HS-5 (cell line): ENCODE measurements around the gene SPRED2.

Experiments
- DNase-seq: peaks from one replicate; pipeline ENCODE4 v3.0.0-alpha.2; 2012; ENCODE audit warnings: low read depth

Gene SPRED2, protein sequence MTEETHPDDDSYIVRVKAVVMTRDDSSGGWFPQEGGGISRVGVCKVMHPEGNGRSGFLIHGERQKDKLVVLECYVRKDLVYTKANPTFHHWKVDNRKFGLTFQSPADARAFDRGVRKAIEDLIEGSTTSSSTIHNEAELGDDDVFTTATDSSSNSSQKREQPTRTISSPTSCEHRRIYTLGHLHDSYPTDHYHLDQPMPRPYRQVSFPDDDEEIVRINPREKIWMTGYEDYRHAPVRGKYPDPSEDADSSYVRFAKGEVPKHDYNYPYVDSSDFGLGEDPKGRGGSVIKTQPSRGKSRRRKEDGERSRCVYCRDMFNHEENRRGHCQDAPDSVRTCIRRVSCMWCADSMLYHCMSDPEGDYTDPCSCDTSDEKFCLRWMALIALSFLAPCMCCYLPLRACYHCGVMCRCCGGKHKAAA

GRCh38 chr2:65432227-65433190, at the start of gene SPRED2:
SPRED2 (minus strand) TSS chr2:65432599; CDS start chr2:65431987, 612 bp downstream.
- peak; percentile 85 for DNase-seq

GRCh38 chr2:65481961-65482360, 49.6 kb upstream of the SPRED2 start:
- no peak for DNase-seq

DNA sequence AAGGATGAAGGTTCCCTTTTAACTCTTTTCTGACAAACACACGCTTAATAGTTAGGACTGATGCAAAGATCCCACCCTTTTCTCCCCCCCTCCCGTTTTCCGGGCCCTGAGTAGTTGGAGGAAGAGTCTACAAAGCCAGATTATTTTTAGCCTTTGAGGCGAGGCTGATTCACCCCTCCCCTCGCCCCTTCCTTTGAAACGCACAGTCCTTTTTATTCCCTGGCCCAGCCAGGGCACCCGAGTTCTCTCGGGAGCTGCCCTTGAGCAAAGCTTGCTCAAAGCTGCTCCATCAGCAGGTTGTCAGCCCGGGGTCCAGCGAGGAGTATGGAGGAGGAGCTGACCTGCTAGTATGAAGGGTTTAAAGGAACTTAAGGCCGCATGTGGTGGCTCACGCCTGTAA, 47.1 kb upstream of the SPRED2 start:
- no peak for DNase-seq

DNA sequence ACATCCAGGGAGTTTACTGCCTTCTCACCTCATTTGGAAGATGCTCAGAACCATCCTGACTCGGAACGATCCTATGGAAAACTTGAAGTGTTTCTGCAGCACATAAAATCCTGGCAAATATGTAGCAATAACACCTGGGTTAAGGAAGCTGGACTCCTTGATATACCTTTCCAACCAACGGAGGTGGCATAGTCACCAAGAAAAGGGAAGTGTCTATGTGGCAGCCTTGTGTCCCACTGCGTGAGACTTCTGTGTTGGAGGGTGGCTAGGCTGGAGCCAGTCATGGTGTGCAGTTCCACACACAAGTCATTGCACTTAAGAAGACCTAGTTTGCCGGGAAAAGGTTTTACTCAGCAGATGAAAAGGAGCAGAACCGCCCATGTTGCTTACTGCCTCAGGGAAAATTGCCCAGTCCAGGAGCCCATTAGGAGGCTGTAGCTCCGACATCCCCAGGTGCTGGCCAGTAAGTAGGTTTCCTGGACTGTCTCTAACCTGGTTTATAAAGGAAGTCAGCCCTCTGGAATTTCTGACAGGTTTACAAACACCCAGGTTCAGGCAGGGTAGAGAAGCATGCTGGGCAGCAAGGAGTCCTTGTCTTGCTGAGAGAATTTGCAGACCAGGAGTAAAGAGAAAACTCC, 46.2 kb upstream of the SPRED2 start:
- DNase-seq = no peak

DNA sequence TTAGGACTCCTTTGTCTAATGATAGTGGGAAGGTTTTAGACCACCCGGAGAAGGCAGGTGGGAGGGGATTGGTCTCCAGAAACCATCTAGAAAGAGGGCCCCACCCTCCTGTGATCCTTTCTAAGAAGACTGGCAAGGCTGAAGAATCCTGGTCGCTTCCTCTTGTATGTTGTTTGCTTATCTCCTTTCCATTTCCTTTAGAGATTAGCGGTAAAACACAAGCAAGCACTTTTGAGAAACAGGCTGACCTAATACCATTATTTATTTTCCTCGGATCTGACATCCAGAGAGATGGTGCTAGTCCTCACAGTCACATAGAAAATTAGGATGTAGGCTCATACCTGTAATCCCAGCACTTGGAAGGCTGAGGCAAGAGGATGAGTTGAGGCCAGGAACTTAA, 45.2 kb upstream of the SPRED2 start:
- no peak for DNase-seq

DNA sequence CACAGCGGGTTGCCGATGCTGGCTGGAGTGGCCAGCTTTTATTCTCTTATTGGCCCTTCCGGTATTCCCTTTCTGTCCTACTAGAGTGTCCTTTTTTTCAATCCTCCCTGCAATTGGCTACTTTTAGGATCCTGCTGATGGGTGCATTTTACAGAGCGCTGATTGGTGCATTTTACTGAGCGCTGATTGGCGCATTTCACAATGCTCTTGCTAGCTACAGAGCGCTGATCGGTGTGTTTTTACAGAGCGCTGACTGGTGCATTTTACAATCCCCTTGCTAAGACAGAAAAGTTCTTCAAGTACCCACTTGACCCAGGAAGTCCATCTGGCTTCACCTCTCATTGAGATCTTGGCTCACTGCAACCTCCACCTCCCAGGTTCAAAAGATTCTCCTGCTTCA, 44.4 kb upstream of the SPRED2 start:
- DNase-seq = no peak

DNA sequence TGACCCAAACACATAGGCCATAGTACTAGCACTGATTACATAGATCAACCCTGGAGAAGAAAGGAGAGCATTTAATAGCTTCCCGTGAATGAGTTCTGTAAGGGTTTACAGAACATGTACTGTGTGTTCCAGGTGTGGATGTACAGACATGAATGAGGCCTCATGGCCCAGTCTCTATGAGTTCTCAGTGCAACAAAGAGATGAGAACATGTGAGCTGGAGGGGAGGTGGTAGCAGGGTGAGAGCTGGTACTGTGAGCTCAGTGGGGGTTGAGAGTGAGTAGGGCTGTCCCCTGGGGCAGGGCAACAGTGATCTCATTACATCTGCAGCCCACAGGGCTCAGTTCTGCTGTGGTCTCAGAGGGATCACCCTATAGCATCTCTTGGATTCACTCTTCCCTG, 42.6 kb upstream of the SPRED2 start:
- no peak for DNase-seq

DNA sequence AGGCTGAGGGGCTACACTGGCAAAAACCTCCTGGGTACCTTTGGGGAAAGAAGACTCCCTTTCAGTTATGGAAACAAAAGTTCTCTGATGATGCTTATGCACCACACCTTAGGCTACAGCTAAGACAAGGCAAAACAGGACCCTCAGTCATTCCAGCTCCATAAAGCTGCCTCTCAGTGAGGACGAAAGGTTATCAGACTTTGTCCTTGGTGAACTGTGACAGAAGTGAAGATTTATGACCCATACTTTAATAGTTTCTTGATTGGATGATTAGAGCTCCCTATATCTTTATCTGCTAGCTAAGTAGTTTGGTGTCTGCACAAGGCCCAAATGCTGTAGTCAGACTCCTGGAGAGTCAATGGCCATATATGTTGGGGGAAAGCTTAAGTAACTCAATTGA, 40.6 kb upstream of the SPRED2 start:
- DNase-seq = no peak

DNA sequence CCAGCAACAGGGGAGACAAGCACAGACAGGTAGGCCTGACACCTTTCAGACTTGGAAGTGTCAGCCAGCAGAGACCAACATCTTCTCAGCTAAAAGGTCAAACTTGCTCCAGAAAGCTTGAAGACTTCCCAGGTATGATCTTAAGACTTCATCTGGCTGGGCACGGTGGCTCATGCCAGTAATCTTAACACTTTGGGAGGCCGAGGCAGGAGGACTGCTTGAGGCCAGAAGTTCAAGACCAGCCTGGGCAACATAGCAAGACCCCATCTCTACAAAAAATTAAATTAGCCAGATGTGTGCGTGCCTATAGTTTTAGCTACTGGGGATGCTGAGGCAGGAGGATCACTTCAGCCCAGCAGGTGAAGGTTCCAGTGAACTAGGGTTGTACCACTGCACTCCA, 39.0 kb upstream of the SPRED2 start:
- DNase-seq = no peak

DNA sequence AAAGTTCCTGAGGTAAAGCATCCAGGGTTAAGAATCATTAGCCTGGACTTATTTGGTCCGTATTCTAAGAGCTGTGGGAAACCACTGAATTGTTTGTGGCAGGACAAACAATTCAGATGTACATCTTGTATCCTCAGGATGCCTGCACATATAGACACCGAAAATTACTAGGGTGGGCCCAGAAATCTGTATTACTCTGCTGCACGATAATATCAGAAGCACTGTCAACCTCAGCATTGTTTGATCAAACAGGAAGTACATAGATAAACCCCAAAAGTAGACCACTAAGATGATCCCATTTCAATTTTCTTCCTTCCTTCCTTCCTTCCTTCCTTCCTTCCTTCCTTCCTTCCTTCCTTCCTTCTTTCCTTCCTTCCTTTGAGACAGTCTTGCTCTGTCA, 34.2 kb upstream of the SPRED2 start:
- no peak for DNase-seq

DNA sequence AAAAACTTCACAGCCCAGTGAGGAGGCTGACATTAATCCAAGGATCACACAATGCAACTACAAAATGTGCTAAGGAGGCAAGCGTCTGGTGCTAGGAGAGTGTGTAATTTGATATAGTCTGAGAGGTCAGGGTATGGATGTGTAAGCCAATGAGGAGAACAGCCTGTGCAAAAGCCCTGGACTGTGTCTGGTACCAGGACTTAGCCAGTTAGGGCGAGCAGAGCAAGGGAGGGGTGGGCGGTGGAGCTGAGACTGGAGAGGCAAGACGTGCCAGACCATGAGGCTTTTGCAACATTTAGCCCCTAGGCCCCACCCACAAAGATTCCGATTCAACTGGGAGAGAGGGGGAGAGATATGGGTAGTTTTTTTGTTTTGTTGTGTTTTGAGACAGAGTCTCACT, 33.5 kb upstream of the SPRED2 start:
- DNase-seq = no peak

- DNase-seq = no peak
Measured at GRCh38 chr2:65465124-65465523, 32.7 kb upstream of the SPRED2 start.

DNA sequence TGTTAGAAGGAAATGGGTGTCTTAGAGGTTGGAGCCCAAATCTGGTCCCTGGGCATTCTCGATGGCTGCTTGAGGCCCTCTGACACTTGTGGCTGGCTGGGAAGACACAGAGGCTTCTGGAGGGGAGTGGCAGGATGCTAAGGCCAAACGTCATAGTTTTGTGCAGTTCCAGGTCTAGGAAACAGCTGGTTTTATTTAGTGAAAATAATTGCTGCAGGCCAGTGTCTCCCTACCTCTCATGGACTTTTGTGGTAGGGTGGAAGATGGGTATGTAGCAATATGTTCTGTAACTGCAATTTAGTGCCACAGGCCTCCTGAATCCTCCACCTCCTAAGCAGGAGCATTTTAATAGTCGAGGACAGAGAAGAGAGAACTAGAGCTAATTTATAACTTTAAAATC, 32.2 kb upstream of the SPRED2 start:
- DNase-seq = peak; percentile 15

- DNase-seq = no peak
Measured at GRCh38 chr2:65458999-65459398, 26.6 kb upstream of the SPRED2 start.

DNA sequence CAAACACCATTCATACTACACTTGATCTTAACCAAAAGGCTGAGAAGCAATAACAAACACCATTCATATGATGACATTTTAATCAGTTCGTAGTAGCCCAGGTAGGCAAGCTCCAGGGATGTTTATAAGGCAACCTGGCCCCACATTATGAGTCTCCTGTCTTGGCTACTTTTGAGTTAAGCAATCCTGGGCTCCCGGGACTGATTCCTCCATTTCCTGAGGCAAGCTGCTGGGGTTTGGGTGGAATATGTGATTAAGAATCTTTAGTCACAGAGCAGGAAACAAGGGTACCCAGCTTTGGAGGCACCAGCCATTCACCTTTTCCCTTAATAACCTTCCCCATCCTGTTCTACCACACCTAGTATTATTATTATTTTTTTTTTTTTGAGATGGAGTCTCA, 24.5 kb upstream of the SPRED2 start:
- DNase-seq = no peak

DNA sequence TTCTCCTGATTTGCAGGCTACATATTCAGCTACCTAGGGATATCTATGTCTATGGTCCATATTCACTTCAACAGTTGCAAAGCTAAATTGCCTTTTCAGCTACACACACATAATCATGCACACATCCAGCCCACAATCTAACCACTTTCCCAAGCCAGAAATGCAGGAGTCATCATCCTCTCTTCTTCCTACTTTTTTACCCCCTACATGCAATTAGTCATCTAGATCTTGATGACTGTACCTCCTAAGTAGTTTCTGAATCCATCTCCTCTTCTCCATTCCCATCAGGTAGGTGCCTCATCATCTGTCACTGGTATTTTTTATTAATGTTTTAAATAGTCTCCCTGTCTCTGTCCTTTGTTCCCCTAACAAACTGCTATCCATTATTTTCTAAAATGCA, 23.7 kb upstream of the SPRED2 start:
- DNase-seq = peak; percentile 72

- DNase-seq = no peak
Measured at GRCh38 chr2:65453916-65454315, 21.5 kb upstream of the SPRED2 start.

DNA sequence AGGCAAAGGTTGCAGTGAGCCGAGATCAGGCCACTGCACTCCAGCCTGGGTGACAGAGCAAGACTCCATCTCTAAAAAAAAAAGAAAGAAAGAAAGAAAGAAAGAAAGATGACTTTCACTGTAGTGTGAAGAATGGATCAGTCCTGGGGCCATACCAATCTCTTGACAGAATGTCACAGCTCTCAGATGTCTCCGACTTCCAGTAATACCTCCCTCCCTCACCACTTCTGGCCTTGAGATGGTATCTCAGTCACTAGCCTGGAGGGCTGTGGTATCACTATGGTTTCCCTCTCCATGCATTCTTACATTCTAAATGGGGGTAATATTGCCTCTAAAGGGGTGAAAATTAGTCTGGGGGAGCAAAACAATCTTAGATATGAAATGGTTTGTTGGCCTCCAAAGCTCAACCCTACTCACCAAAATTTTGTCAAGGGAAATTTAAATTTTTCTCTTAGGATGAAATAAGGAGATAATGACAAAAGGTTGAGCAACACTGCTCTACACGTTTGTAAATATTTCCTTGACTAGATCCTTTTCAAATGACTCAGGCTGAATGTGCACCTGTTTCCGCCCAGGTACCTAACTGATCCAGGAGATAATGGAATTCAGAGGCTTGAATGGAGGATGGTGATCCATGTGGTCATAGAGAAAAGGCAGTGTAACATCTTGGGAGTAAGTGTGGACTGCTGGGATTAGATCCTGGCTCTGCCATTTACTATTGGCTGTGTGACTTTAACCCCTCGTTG, 19.9 kb upstream of the SPRED2 start:
- DNase-seq = no peak

GRCh38 chr2:65450810-65451209, 18.4 kb upstream of the SPRED2 start:
- no peak for DNase-seq

- no peak for DNase-seq
Measured at GRCh38 chr2:65450393-65450792, 18.0 kb upstream of the SPRED2 start.

DNA sequence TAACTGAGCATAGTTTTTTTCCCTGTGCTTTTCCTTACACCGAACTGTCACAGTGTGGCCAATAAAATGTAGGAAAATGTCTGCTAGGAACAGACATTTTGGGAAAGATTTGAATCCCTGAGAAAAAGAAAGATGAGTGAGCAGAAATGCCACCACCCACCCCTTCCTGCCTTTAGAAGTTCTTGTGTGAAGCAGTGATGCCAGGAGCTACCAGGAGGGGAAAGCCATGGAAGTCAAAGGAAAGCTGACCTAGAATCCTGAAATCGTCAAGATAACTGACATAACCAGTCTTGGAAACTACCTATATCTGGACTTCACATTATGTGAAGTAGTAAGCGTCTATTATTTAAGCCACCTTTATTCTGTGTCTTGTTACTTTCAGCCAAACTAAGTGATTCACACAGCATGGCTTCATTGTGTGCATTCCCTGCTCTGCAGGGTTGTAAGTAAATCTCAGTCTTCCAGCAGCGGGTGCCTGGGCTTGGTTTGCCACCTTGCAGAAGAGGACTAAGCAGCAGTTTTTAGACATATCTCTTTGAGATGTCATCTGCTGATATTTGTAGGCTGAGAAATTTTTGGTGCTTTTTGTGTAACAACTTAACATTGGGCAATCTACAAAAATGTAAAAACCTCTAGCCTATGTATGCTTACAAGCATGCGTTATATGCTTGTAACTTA, 11.2 kb upstream of the SPRED2 start:
- DNase-seq = no peak
